PC-3 (cell line): ENCODE data around the gene REC8. TPM values are rescaled to one million over a fixed set of nuclear protein-coding genes. Genes with fewer than 3 reads are reported as not detected.

Experiments
- ATAC-seq: fragments of 200-7000 bp; cut with Tn5 transposase; 2 replicates; pipeline ENCODE4 v1.9.1; 2020; ENCODE audit warnings: mild to moderate bottlenecking, moderate library complexity
- BruUV-seq: library from RNA; stranded (reverse); fragments of 400-500 nt; replicated peaks from 2 replicates; lab custom pipeline; 2021; lab: Mats Ljungman, UMichigan
- CTCF ChIA-PET: fragments of 300-600 bp; sonication (Branson Sonifier 250); formaldehyde crosslinking; loops from one replicate; lab custom pipeline; 2022; ENCODE audit warnings: antibody characterized with exemption; lab: Charles Lee
- POLR2A ChIA-PET: fragments of 300-600 bp; sonication (Branson Sonifier 250); formaldehyde crosslinking; loops from one replicate; lab custom pipeline; 2022; ENCODE audit warnings: antibody characterized with exemption; ENCODE audit not compliant: unreplicated experiment; lab: Charles Lee
- DNase-seq: peaks from one replicate; pipeline ENCODE4 v3.0.0-alpha.2; 2015
- H2AFZ ChIP-seq: fragments of 300-600 bp; sonication (generic); 2 replicates; pipeline ENCODE4 v1.6.0; 2016; ENCODE audit warnings: antibody characterized with exemption, low read length
- H3F3A ChIP-seq: fragments of 300-600 bp; sonication (generic); one replicate; pipeline ENCODE4 v1.6.0; 2017; ENCODE audit warnings: antibody characterized with exemption, low read length, control low read depth, mild to moderate bottlenecking; ENCODE audit not compliant: unreplicated experiment
- H3K27ac ChIP-seq: fragments of 300-600 bp; sonication (generic); 2 replicates; pipeline ENCODE4 v1.5.1; 2016; ENCODE audit warnings: mild to moderate bottlenecking, low read length
- H3K27me3 ChIP-seq: fragments of 300-600 bp; sonication (generic); 2 replicates; pipeline ENCODE4 v1.6.1; 2016; ENCODE audit warnings: low read length, mixed read lengths
- H3K36me3 ChIP-seq: fragments of 300-600 bp; sonication (generic); 2 replicates; pipeline ENCODE4 v1.6.1; 2016; ENCODE audit warnings: low read depth, mixed run types, low read length, mixed read lengths
- H3K4me1 ChIP-seq: fragments of 300-600 bp; sonication (generic); 2 replicates; pipeline ENCODE4 v1.5.1; 2016; ENCODE audit warnings: low read length; ENCODE audit not compliant: insufficient read depth
- H3K4me2 ChIP-seq: fragments of 300-600 bp; sonication (generic); 2 replicates; pipeline ENCODE4 v1.6.0; 2016; ENCODE audit warnings: low read length
- H3K4me3 ChIP-seq: fragments of 300-600 bp; sonication (generic); 2 replicates; pipeline ENCODE4 v1.5.1; 2016; ENCODE audit warnings: mild to moderate bottlenecking, low read length, mixed read lengths
- H3K79me2 ChIP-seq: fragments of 300-600 bp; sonication (generic); 2 replicates; pipeline ENCODE4 v1.6.1; 2017; ENCODE audit warnings: low read length, mixed read lengths
- H3K9ac ChIP-seq: fragments of 300-600 bp; sonication (generic); 2 replicates; pipeline ENCODE4 v1.6.0; 2016; ENCODE audit warnings: mild to moderate bottlenecking, low read length
- H3K9me2 ChIP-seq: fragments of 300-600 bp; sonication (generic); replicated peaks from 2 replicates; pipeline ENCODE4 v1.6.1; 2016; ENCODE audit warnings: mixed run types, low read length, mixed read lengths
- H3K9me3 ChIP-seq: fragments of 300-600 bp; sonication (generic); 2 replicates; pipeline ENCODE4 v1.6.1; 2016; ENCODE audit warnings: low read length, mixed read lengths
- H4K20me1 ChIP-seq: fragments of 300-600 bp; sonication (generic); 2 replicates; pipeline ENCODE4 v1.6.1; 2016; ENCODE audit warnings: low read length, mixed read lengths
- EZH2 ChIP-seq: fragments of 300-600 bp; sonication (generic); IDR thresholded peaks from one replicate; pipeline ENCODE4 v1.6.1; 2017; ENCODE audit warnings: antibody characterized with exemption, mild to moderate bottlenecking, low read length; ENCODE audit not compliant: unreplicated experiment
- EZH2phosphoT487 ChIP-seq: fragments of 300-600 bp; sonication (generic); IDR thresholded peaks from 2 replicates; pipeline ENCODE4 v1.6.1; 2018; ENCODE audit warnings: mild to moderate bottlenecking, antibody characterized with exemption, low read length, borderline replicate concordance
- intact Hi-C: fragments of 100-400 bp; cut with micrococcal nuclease; formaldehyde crosslinking; loops from 2 replicates; pipeline ENCODE4 v1.9.0; 2023
- microRNA-seq: library from miRNA; unstranded; fragments of <30 nt; microRNA quantifications from one replicate; pipeline ENCODE4 v1.1.0, GENCODE V29; 2020; ENCODE audit not compliant: unreplicated experiment
- total RNA-seq: library from RNA; depleted of rRNA; stranded (reverse); fragments of >200 nt; gene quantifications from 2 replicates; pipeline ENCODE4 v1.2.3, GENCODE V29; 2014; rRNA removed
- TF ChIP-seq, protein P1 (sequence below): fragments of 300-600 bp; sonication (generic); conservative IDR thresholded peaks from 2 replicates; pipeline ENCODE4 v1.5.1; 2017; ENCODE audit warnings: antibody characterized with exemption, low read depth, mild to moderate bottlenecking, low read length

Gene REC8
- total RNA-seq, 1 experiment from 2014 or later: 1.9 TPM

DNA sequence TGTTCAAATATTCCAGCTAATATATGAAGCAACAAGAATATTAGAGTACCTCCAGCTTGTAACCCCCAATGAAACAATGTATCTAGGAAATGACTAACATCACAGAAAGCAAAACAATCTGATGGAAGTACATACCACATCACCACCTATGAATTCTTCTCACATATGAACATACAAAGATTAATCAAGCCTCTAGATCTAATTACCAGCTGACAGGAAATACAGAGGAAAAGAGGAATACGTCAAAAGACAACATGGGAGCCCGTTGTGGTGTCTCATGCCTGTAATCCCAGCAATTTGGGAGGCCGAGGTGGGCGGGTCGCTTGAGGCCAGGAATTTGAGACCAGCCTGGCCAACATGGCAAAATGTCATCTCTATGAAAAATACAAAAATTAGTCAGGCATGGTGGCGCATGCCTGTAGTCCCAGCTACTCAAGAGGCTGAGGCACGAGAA, 52.8 kb downstream of the REC8 start:
- Histone ChIP-seq H3F3A (no peaks in the 10 kb centered on the region), H3K79me2 (peaks cover 90% of the 10 kb centered on the region), H3K27ac (0 out of 2 replicates have a peak overlapping the region, but pooled peaks have one; percentile 7), H3K9me3 (no peaks in the 10 kb centered on the region), H4K20me1 (no peaks in the 10 kb centered on the region), H3K36me3 (0 out of 2 replicates have a peak, but pooled peaks cover 2% of the 10 kb centered on the region), H3K4me3 (no peak overlapping the region), H3K9ac (no peak overlapping the region), H3K27me3 (no peaks in the 10 kb centered on the region), H3K4me2 (no peak overlapping the region), H3K4me1 (peaks cover 8% of the 10 kb centered on the region; the same call in 1 of the 2 replicates), H3K9me2 (no peaks in the 10 kb centered on the region), H2AFZ (no peak overlapping the region)
- CTCF ChIA-PET: no interaction called here
- DNase-seq (peak; percentile 25), ATAC-seq (peak; percentile 64)
- POLR2A ChIA-PET: no interaction called here
- BruUV-seq: no TSS peak
- no peak for TF ChIP-seq EZH2
- TF ChIP-seq, protein P1, sequence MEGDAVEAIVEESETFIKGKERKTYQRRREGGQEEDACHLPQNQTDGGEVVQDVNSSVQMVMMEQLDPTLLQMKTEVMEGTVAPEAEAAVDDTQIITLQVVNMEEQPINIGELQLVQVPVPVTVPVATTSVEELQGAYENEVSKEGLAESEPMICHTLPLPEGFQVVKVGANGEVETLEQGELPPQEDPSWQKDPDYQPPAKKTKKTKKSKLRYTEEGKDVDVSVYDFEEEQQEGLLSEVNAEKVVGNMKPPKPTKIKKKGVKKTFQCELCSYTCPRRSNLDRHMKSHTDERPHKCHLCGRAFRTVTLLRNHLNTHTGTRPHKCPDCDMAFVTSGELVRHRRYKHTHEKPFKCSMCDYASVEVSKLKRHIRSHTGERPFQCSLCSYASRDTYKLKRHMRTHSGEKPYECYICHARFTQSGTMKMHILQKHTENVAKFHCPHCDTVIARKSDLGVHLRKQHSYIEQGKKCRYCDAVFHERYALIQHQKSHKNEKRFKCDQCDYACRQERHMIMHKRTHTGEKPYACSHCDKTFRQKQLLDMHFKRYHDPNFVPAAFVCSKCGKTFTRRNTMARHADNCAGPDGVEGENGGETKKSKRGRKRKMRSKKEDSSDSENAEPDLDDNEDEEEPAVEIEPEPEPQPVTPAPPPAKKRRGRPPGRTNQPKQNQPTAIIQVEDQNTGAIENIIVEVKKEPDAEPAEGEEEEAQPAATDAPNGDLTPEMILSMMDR: no peak
- TF ChIP-seq EZH2phosphoT487: no peak
- intact Hi-C loops: no loop called here

DNA sequence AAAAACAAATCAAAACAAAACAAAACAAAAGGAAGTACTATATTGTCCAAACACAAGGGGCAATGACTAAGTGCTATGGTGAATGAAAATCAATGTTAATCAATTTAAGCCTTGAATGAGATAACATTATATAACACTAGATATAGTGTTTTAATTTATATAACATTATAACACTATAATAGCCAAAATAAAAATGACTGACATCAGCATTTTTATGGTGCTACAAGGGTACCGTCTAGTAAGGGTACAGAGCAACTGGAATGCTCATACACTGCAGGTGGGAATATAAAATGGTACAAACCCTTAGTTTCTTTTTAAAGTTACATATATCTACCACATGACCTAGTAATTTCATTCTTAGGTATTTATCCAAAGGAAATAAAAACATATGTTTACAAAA, 54.6 kb downstream of the REC8 start:
- CTCF ChIA-PET: no interaction called here
- peaks cover 14% of the 10 kb centered on the region; the same call in 1 of the 2 replicates for H3K4me1 ChIP-seq
- H3K36me3 ChIP-seq: 0 out of 2 replicates have a peak, but pooled peaks cover 2% of the 10 kb centered on the region
- H3F3A ChIP-seq: no peaks in the 10 kb centered on the region
- no peak overlapping the region for H3K9ac ChIP-seq
- H4K20me1 ChIP-seq: no peaks in the 10 kb centered on the region
- DNase-seq (no peak), ATAC-seq (no peak)
- POLR2A ChIA-PET: no interaction called here
- peaks cover 88% of the 10 kb centered on the region for H3K79me2 ChIP-seq
- no peaks in the 10 kb centered on the region for H3K27me3 ChIP-seq
- BruUV-seq: no TSS peak
- no peak overlapping the region for H3K4me3 ChIP-seq
- TF ChIP-seq EZH2phosphoT487: no peak
- TF ChIP-seq, protein P1: no peak
- no peak for TF ChIP-seq EZH2
- no peak overlapping the region for H3K27ac ChIP-seq
- no peak overlapping the region for H3K4me2 ChIP-seq
- H3K9me2 ChIP-seq: no peaks in the 10 kb centered on the region
- H2AFZ ChIP-seq: no peak overlapping the region
- no peaks in the 10 kb centered on the region for H3K9me3 ChIP-seq
- intact Hi-C loops: no loop called here

DNA sequence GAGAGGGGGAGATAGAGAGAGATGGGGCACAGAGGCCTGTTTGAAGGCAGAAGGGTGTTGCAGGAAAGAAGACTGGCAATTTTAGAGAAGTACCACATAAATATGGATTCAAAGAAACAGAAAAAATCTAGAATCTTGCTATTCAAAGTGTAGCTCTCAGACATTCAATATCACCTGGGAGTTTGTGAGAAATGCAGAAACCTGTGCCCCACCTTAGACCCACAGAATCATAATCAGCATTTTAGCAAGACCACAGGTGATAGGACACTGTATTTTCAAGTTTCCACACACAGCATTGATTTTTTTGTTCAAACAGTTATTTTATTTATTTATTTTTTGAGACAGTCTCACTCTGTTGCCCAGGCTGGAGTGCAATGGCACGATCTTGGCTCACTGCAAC, 57.0 kb downstream of the REC8 start:
- Histone ChIP-seq H3K27me3 (no peaks in the 10 kb centered on the region), H3K27ac (no peak overlapping the region), H3K4me2 (no peak overlapping the region), H3K9me3 (no peaks in the 10 kb centered on the region), H3K79me2 (peaks cover 90% of the 10 kb centered on the region), H3K9me2 (no peaks in the 10 kb centered on the region), H4K20me1 (no peaks in the 10 kb centered on the region), H3K4me3 (no peak overlapping the region), H3F3A (no peaks in the 10 kb centered on the region), H3K36me3 (0 out of 2 replicates have a peak, but pooled peaks cover 2% of the 10 kb centered on the region), H3K4me1 (peaks cover 23% of the 10 kb centered on the region), H3K9ac (no peak overlapping the region), H2AFZ (no peak overlapping the region)
- CTCF ChIA-PET: no interaction called here
- POLR2A ChIA-PET: no interaction called here
- DNase-seq (no peak), ATAC-seq (no peak)
- intact Hi-C loops: no loop called here
- no TSS peak for BruUV-seq
- TF ChIP-seq, protein P1: no peak

Small RNA genes within 50 kb of the gene (microRNA-seq; reads per million reads assigned to microRNA genes)
- not detected for gene MIR7703

Other genes with a start within 250 kb of the REC8 start
- gene DHRS4, start 218.3 kb upstream of the REC8 start, total RNA-seq: 103 and 108 TPM in 2 replicates
- gene DHRS4L2, start 183.2 kb upstream of the REC8 start, total RNA-seq: 16.5 and 26.7 TPM in 2 replicates
- gene CARMIL3, start 120.1 kb upstream of the REC8 start, total RNA-seq: not detected in 2 replicates
- gene CPNE6, start 100.5 kb upstream of the REC8 start, total RNA-seq: not detected in 2 replicates
- 10.0 and 11.6 TPM in 2 replicates for gene PCK2, start 77.8 kb upstream of the REC8 start, total RNA-seq
- gene DCAF11, start 57.3 kb upstream of the REC8 start, total RNA-seq: 68.2 and 85.8 TPM in 2 replicates
- gene NRL, start 57.1 kb upstream of the REC8 start, total RNA-seq: 1.5 and 1.7 TPM in 2 replicates
- 0.55 TPM in 1 of 2 replicates, not detected in the other for gene FITM1, start 41.4 kb upstream of the REC8 start, total RNA-seq
- 140 and 163 TPM in 2 replicates for gene PSME1, start 35.9 kb upstream of the REC8 start, total RNA-seq
- 30.1 and 36.7 TPM in 2 replicates for gene EMC9, start 30.5 kb upstream of the REC8 start, total RNA-seq
- gene PSME2, start 25.5 kb upstream of the REC8 start, total RNA-seq: 211 and 297 TPM in 2 replicates
- 69.6 and 79.4 TPM in 2 replicates for gene RNF31, start 24.6 kb upstream of the REC8 start, total RNA-seq
- gene IRF9, start 10.8 kb upstream of the REC8 start, total RNA-seq: 10.5 and 20.6 TPM in 2 replicates
- gene IPO4, start 16.7 kb downstream of the REC8 start, total RNA-seq: 193 and 211 TPM in 2 replicates
- gene TM9SF1, start 23.4 kb downstream of the REC8 start, total RNA-seq: 52.1 and 58.3 TPM in 2 replicates
- 0.11 TPM in 1 of 2 replicates, not detected in the other for gene TSSK4, start 33.6 kb downstream of the REC8 start, total RNA-seq
- 58.3 and 67.9 TPM in 2 replicates for gene CHMP4A, start 41.4 kb downstream of the REC8 start, total RNA-seq
- gene MDP1, start 44.0 kb downstream of the REC8 start, total RNA-seq: 16.2 and 23.5 TPM in 2 replicates
- gene NEDD8, start 60.3 kb downstream of the REC8 start, total RNA-seq: 330 and 337 TPM in 2 replicates
- gene GMPR2, start 60.8 kb downstream of the REC8 start, total RNA-seq: 51.8 and 56.9 TPM in 2 replicates
- gene TINF2, start 70.5 kb downstream of the REC8 start, total RNA-seq: 31.7 and 39.8 TPM in 2 replicates
- gene TGM1, start 91.1 kb downstream of the REC8 start, total RNA-seq: 2.6 and 3.2 TPM in 2 replicates
- gene RABGGTA, start 99.5 kb downstream of the REC8 start, total RNA-seq: 39.2 and 51.5 TPM in 2 replicates
- gene DHRS1, start 127.7 kb downstream of the REC8 start, total RNA-seq: 15.8 and 15.9 TPM in 2 replicates
- gene NOP9, start 127.8 kb downstream of the REC8 start, total RNA-seq: 30.4 and 35.5 TPM in 2 replicates
- not detected in 2 replicates for gene CIDEB, start 135.9 kb downstream of the REC8 start, total RNA-seq
- gene LTB4R2, start 138.1 kb downstream of the REC8 start, total RNA-seq: 9.3 and 19.3 TPM in 2 replicates
- gene LTB4R, start 139.4 kb downstream of the REC8 start, total RNA-seq: 11.6 and 13.1 TPM in 2 replicates
- 0.04 TPM in 1 of 2 replicates, not detected in the other for gene ADCY4, start 163.0 kb downstream of the REC8 start, total RNA-seq
- gene RIPK3, start 167.9 kb downstream of the REC8 start, total RNA-seq: not detected in 2 replicates
- gene NFATC4, start 196.1 kb downstream of the REC8 start, total RNA-seq: 11.5 and 15.1 TPM in 2 replicates
- gene NYNRIN, start 226.9 kb downstream of the REC8 start, total RNA-seq: 2.7 and 3.1 TPM in 2 replicates